Hepatocyte (in vitro differentiated cells): ENCODE data around the gene PRADC1.
A peak's percentile ranks its signal among the peaks of the same experiment; 100 is the strongest.

ENCODE experiments used
- EZH2 ChIP-seq: fragments of 200-600 bp; sonication (generic); IDR thresholded peaks from 2 replicates; pipeline ENCODE4 v1.6.1; 2016; ENCODE audit warnings: antibody characterized with exemption, mild to moderate bottlenecking, borderline replicate concordance
- EZH2phosphoT487 ChIP-seq: fragments of 200-600 bp; sonication (generic); IDR thresholded peaks from one replicate; pipeline ENCODE4 v1.6.1; 2018; ENCODE audit warnings: antibody characterized with exemption, mild to moderate bottlenecking, low read depth, moderate library complexity; ENCODE audit not compliant: unreplicated experiment, severe bottlenecking
- TF ChIP-seq, protein P1 (sequence below): fragments of 200-600 bp; sonication (generic); IDR thresholded peaks from 2 replicates; pipeline ENCODE4 v1.5.1; 2016; ENCODE audit warnings: antibody characterized with exemption, mild to moderate bottlenecking; ENCODE audit not compliant: poor library complexity

GRCh38 chr2:73203055-73203681, 29.9 kb downstream of the PRADC1 start:
- TF ChIP-seq EZH2 (peak; percentile 51), EZH2phosphoT487 (no peak)
- TF ChIP-seq, protein P1, sequence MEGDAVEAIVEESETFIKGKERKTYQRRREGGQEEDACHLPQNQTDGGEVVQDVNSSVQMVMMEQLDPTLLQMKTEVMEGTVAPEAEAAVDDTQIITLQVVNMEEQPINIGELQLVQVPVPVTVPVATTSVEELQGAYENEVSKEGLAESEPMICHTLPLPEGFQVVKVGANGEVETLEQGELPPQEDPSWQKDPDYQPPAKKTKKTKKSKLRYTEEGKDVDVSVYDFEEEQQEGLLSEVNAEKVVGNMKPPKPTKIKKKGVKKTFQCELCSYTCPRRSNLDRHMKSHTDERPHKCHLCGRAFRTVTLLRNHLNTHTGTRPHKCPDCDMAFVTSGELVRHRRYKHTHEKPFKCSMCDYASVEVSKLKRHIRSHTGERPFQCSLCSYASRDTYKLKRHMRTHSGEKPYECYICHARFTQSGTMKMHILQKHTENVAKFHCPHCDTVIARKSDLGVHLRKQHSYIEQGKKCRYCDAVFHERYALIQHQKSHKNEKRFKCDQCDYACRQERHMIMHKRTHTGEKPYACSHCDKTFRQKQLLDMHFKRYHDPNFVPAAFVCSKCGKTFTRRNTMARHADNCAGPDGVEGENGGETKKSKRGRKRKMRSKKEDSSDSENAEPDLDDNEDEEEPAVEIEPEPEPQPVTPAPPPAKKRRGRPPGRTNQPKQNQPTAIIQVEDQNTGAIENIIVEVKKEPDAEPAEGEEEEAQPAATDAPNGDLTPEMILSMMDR, result no peak
